Caco-2 (cell line): ENCODE results near the gene BCAS3. TPM values are rescaled to one million over a fixed set of nuclear protein-coding genes. Genes with fewer than 3 reads are reported as not detected.

Experiments
- BruUV-seq: library from RNA; stranded (reverse); fragments of 400-500 nt; replicated peaks from 2 replicates; lab custom pipeline; 2021; lab: Mats Ljungman, UMichigan
- CTCF ChIA-PET: fragments of 300-600 bp; sonication (Branson Sonifier 250); formaldehyde crosslinking; loops from one replicate; lab custom pipeline; 2022; ENCODE audit warnings: antibody characterized with exemption; lab: Charles Lee
- POLR2A ChIA-PET: fragments of 300-600 bp; sonication (Branson Sonifier 250); formaldehyde crosslinking; loops from one replicate; lab custom pipeline; 2022; ENCODE audit warnings: antibody characterized with exemption; lab: Charles Lee
- DNase-seq, 2 experiments: peaks; one replicate each; pipeline versions ENCODE4 v3.0.0 to v3.0.0-alpha.2; 2020 to 2022
- H3K27me3 ChIP-seq: replicated peaks from 2 replicates; pipeline ENCODE4 v1.6.0; 2011; ENCODE audit warnings: low read length; ENCODE audit not compliant: control insufficient read depth, insufficient read depth
- H3K36me3 ChIP-seq: 2 replicates; pipeline ENCODE4 v1.5.1; 2011; ENCODE audit warnings: low read length; ENCODE audit not compliant: control insufficient read depth, insufficient read depth
- H3K4me1 ChIP-seq: fragments of 250-450 bp; sonication (Bioruptor Pico); 2 replicates; pipeline ENCODE4 v1.5.1; 2020; ENCODE audit warnings: mild to moderate bottlenecking
- H3K4me3 ChIP-seq: 2 replicates; pipeline ENCODE4 v1.5.1; 2011; ENCODE audit warnings: low read depth, mild to moderate bottlenecking, control low read depth, low read length
- H3K9me3 ChIP-seq: fragments of 250-450 bp; sonication (Bioruptor Pico); 2 replicates; pipeline ENCODE4 v1.5.1; 2020; ENCODE audit warnings: mild to moderate bottlenecking, moderate library complexity
- H3K27ac Mint-ChIP-seq: one replicate; pipeline ENCODE4 v1.8.0; 2022; ENCODE audit warnings: mixed read lengths; ENCODE audit not compliant: unreplicated experiment
- H3K27me3 Mint-ChIP-seq: one replicate; pipeline ENCODE4 v1.8.0; 2022; ENCODE audit warnings: mixed read lengths; ENCODE audit not compliant: insufficient read depth, unreplicated experiment
- H3K36me3 Mint-ChIP-seq: one replicate; pipeline ENCODE4 v1.8.0; 2022; ENCODE audit warnings: mild to moderate bottlenecking, mixed read lengths; ENCODE audit not compliant: insufficient read depth, unreplicated experiment
- H3K4me1 Mint-ChIP-seq: one replicate; pipeline ENCODE4 v1.8.0; 2022; ENCODE audit warnings: low read depth, mixed read lengths; ENCODE audit not compliant: unreplicated experiment
- H3K4me3 Mint-ChIP-seq: one replicate; pipeline ENCODE4 v1.8.0; 2022; ENCODE audit warnings: mild to moderate bottlenecking, moderate library complexity, mixed read lengths; ENCODE audit not compliant: unreplicated experiment
- H3K9me3 Mint-ChIP-seq: one replicate; pipeline ENCODE4 v1.8.0; 2022; ENCODE audit warnings: mixed read lengths; ENCODE audit not compliant: unreplicated experiment
- CTCF ChIP-seq, 2 experiments: fragments of 200-600 bp in 1 of 2; IDR thresholded peaks; 1 replicate in 1 of 2; 2 replicates in 1 of 2; pipeline versions ENCODE4 v1.5.1 to v1.8.0; 2011 to 2022; ENCODE audit warnings: antibody characterized with exemption in 1 of 2, control low read depth in 1 of 2, inconsistent platforms in 1 of 2, low read depth in 1 of 2, low read length in 1 of 2, mild to moderate bottlenecking in 1 of 2, moderate library complexity in 1 of 2; ENCODE audit not compliant: insufficient read depth in 1 of 2, severe bottlenecking in 1 of 2, unreplicated experiment in 1 of 2
- intact Hi-C: fragments of 100-400 bp; cut with micrococcal nuclease; formaldehyde crosslinking; loops from one replicate; pipeline ENCODE4 v1.10.0; 2022; ENCODE audit not compliant: unreplicated experiment
- total RNA-seq: library from RNA; stranded (reverse); gene quantifications from 2 replicates; pipeline ENCODE4 v1.2.3, GENCODE V29; 2022

Gene BCAS3
- total RNA-seq, 1 experiment from 2014 or later, result 44.1 TPM

- Histone ChIP-seq H3K27me3 (no peaks in the 10 kb centered on the region), H3K4me3 (no peak overlapping the region), H3K4me1 (no peaks in the 10 kb centered on the region), H3K9me3 (no peaks in the 10 kb centered on the region), H3K36me3 (no peaks in the 10 kb centered on the region)
- no peak for TF ChIP-seq CTCF (IDR thresholded peaks at IDR 0.05; ENCODE audit: insufficient read depth in 1 of 2, low read depth in 1 of 2, low read length in 1 of 2, severe bottlenecking in 1 of 2, unreplicated experiment in 1 of 2)
- no peak for DNase-seq
- H3K4me1 Mint-ChIP-seq, result no peaks in the 10 kb centered on the region
- no peak overlapping the region for H3K27ac Mint-ChIP-seq
- H3K4me3 Mint-ChIP-seq, result no peak overlapping the region
- intact Hi-C loops, result no loop called here
- ChIA-PET CTCF (no interaction called here), POLR2A (no interaction called here)
- BruUV-seq, result no TSS peak
- H3K9me3 Mint-ChIP-seq, result no peaks in the 10 kb centered on the region
- H3K36me3 Mint-ChIP-seq, result no peaks in the 10 kb centered on the region
- H3K27me3 Mint-ChIP-seq, result no peaks in the 10 kb centered on the region
Observed at GRCh38 chr17:61129267-61130254, 451.9 kb downstream of the BCAS3 start.

GRCh38 chr17:61130330-61130729, 452.7 kb downstream of the BCAS3 start:
- H3K36me3 ChIP-seq, result no peaks in the 10 kb centered on the region
- ChIA-PET POLR2A (no interaction called here), CTCF (no interaction called here)
- Mint-ChIP-seq H3K36me3 (no peaks in the 10 kb centered on the region), H3K4me3 (no peak overlapping the region), H3K9me3 (no peaks in the 10 kb centered on the region), H3K27me3 (no peaks in the 10 kb centered on the region), H3K4me1 (no peaks in the 10 kb centered on the region), H3K27ac (no peak overlapping the region)
- no peaks in the 10 kb centered on the region for H3K4me1 ChIP-seq
- DNase-seq, result no peak
- H3K9me3 ChIP-seq, result no peaks in the 10 kb centered on the region
- H3K27me3 ChIP-seq, result no peaks in the 10 kb centered on the region
- BruUV-seq, result no TSS peak
- TF ChIP-seq CTCF (IDR thresholded peaks at IDR 0.05; ENCODE audit: insufficient read depth in 1 of 2, low read depth in 1 of 2, low read length in 1 of 2, severe bottlenecking in 1 of 2, unreplicated experiment in 1 of 2), result no peak
- H3K4me3 ChIP-seq, result no peak overlapping the region
- intact Hi-C loops, result no loop called here

- no peaks in the 10 kb centered on the region for H3K36me3 ChIP-seq
- Mint-ChIP-seq H3K27ac (no peak overlapping the region), H3K27me3 (no peaks in the 10 kb centered on the region), H3K4me3 (no peak overlapping the region), H3K36me3 (no peaks in the 10 kb centered on the region), H3K4me1 (no peaks in the 10 kb centered on the region), H3K9me3 (no peaks in the 10 kb centered on the region)
- no peak overlapping the region for H3K4me3 ChIP-seq
- intact Hi-C loops, result no loop called here
- no peaks in the 10 kb centered on the region for H3K4me1 ChIP-seq
- POLR2A ChIA-PET, result no interaction called here
- DNase-seq, result no peak
- CTCF ChIA-PET, result interaction anchor here (0.7 kb wide), 1 partner anchor 160 kb away, joined by 3 read pairs; no protein-coding TSS in a partner anchor
- no peaks in the 10 kb centered on the region for H3K27me3 ChIP-seq
- H3K9me3 ChIP-seq, result no peaks in the 10 kb centered on the region
- TF ChIP-seq CTCF (IDR thresholded peaks at IDR 0.05; ENCODE audit: insufficient read depth in 1 of 2, low read depth in 1 of 2, low read length in 1 of 2, severe bottlenecking in 1 of 2, unreplicated experiment in 1 of 2), result no peak
- BruUV-seq, result no TSS peak
Observed at GRCh38 chr17:61131585-61131984, 453.9 kb downstream of the BCAS3 start.
